ENCODE data around the gene TAB3.
"Not testable (repeated sequence)": the region's sequence is repeated elsewhere in the genome, so short reads cannot be mapped to it uniquely, and the experiment has no call there.

The TAB3 gene

GRCh38 chrX:30804462-30804861 lies 84.6 kb downstream of the TAB3 start:
- Histone ChIP-seq H3K36me3 (no peaks in the 10 kb centered on the region), H3K27ac (no peak overlapping the region), H3K9me3 (no peaks in the 10 kb centered on the region), H3K27me3 (no peaks in the 10 kb centered on the region), H3K4me3 (no peak overlapping the region), H3K4me1 (no peaks in the 10 kb centered on the region)
- intact Hi-C loops (cut with DNase I; ENCODE audit: low total_unique reads) = no loop called here
- TF ChIP-seq CTCF (IDR thresholded peaks at IDR 0.05) = no peak
- DNase-seq = no peak

GRCh38 chrX:30800901-30801300 lies 88.2 kb downstream of the TAB3 start:
- H3K4me3 ChIP-seq = no peak overlapping the region
- intact Hi-C loops (cut with DNase I; ENCODE audit: low total_unique reads) = no loop called here

GRCh38 chrX:30799327-30799726 lies 89.7 kb downstream of the TAB3 start:
- no peaks in the 10 kb centered on the region for H3K27me3 ChIP-seq
- H3K27ac ChIP-seq = no peak overlapping the region
- no peaks in the 10 kb centered on the region for H3K4me1 ChIP-seq
- DNase-seq = no peak
- TF ChIP-seq CTCF (IDR thresholded peaks at IDR 0.05) = no peak
- no peak overlapping the region for H3K4me3 ChIP-seq
- H3K36me3 ChIP-seq = no peaks in the 10 kb centered on the region
- H3K9me3 ChIP-seq = peaks cover 0 to 10% (median 0%) of the 10 kb centered on the region in 3 donors
- intact Hi-C loops (cut with DNase I; ENCODE audit: low total_unique reads) = no loop called here

More at GRCh38 chrX:30800901-30801300, 88.2 kb downstream of the TAB3 start:
- no peak for DNase-seq
- TF ChIP-seq CTCF (IDR thresholded peaks at IDR 0.05) = no peak
- no peaks in the 10 kb centered on the region for H3K4me1 ChIP-seq
- H3K36me3 ChIP-seq = no peaks in the 10 kb centered on the region
- H3K27me3 ChIP-seq = no peaks in the 10 kb centered on the region
- no peak overlapping the region for H3K27ac ChIP-seq
- H3K9me3 ChIP-seq = peaks cover 0 to 8% (median 0%) of the 10 kb centered on the region in 3 donors

GRCh38 chrX:30798810-30799209 lies 90.2 kb downstream of the TAB3 start:
- H3K4me3 ChIP-seq = no peak overlapping the region
- TF ChIP-seq CTCF (IDR thresholded peaks at IDR 0.05) = no peak
- H3K36me3 ChIP-seq = no peaks in the 10 kb centered on the region
- no peaks in the 10 kb centered on the region for H3K27me3 ChIP-seq
- intact Hi-C loops (cut with DNase I; ENCODE audit: low total_unique reads) = no loop called here
- DNase-seq = no peak
- no peaks in the 10 kb centered on the region for H3K4me1 ChIP-seq
- H3K9me3 ChIP-seq = peaks cover 0 to 10% (median 0%) of the 10 kb centered on the region in 3 donors
- H3K27ac ChIP-seq = no peak overlapping the region

GRCh38 chrX:30797301-30797700 lies 91.8 kb downstream of the TAB3 start:
- DNase-seq; H3K27ac ChIP-seq; H3K36me3 ChIP-seq; H3K4me3 ChIP-seq; H3K4me1 ChIP-seq; intact Hi-C loops (cut with DNase I; ENCODE audit: low total_unique reads); H3K27me3 ChIP-seq: not testable (repeated sequence)
- peaks cover 0 to 10% (median 0%) of the 10 kb centered on the region in 3 donors for H3K9me3 ChIP-seq

GRCh38 chrX:30795981-30796958 lies 92.8 kb downstream of the TAB3 start:
- no peaks in the 10 kb centered on the region for H3K36me3 ChIP-seq
- no peak overlapping the region for H3K4me3 ChIP-seq
- no peak overlapping the region for H3K27ac ChIP-seq
- peaks cover 0 to 10% (median 0%) of the 10 kb centered on the region in 3 donors for H3K9me3 ChIP-seq
- intact Hi-C loops (cut with DNase I; ENCODE audit: low total_unique reads) = no loop called here
- H3K4me1 ChIP-seq = no peaks in the 10 kb centered on the region
- no peak for DNase-seq
- H3K27me3 ChIP-seq = no peaks in the 10 kb centered on the region
- no peak for TF ChIP-seq CTCF (IDR thresholded peaks at IDR 0.05)
